ENCODE measurements around the gene ATP6V0A4. TPM values are rescaled to one million over a fixed set of nuclear protein-coding genes. Genes with fewer than 3 reads are reported as not detected.
"Not testable (repeated sequence)": the region's sequence is repeated elsewhere in the genome, so short reads cannot be mapped to it uniquely, and the experiment has no call there.

The ATP6V0A4 gene
- not detected in 2 replicates for total RNA-seq (2014; rRNA removed; shearing (Covaris generic))

DNA sequence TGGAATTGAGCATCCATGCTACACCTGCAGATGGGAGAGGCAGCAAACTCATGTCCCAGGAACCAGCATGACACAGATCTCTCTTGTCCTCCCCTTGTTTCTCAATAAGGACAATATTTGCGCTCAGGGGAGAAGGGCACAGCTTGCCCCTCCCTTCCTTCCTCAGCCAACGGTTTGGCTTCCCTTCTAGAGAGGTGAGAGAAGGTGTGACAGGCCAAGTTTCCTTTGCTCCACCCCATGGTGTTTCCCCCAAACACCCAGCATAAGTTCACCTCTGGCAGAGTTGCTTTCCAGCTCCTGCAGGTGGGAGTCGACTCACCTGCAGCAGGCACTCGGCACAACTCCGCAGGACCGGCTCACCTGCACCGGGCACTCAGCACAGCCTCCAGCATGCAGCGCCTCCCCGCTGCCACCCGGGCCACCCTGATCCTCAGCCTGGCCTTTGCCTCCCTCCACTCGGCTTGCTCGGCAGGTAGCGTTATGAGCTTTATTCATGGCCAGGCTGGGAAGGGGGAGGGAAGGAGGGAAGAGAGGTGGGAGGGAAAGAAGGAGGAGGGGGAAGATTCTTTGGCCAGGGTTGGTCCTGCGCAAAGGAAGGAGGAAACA lies at the start of gene ATP6V0A4, which contains the start of gene TMEM213:
Gene ATP6V0A4, minus strand, starts transcription at position 482 of the 606 bp plus-strand sequence. CDS start 26,949 bp downstream, outside the sequence.
Gene TMEM213, plus strand, starts transcription at position 280 of the 606 bp plus-strand sequence. Its CDS starts 111 bp downstream, at position 391.
- DNase-seq (ENCODE audit: low read depth) = no peak

DNA sequence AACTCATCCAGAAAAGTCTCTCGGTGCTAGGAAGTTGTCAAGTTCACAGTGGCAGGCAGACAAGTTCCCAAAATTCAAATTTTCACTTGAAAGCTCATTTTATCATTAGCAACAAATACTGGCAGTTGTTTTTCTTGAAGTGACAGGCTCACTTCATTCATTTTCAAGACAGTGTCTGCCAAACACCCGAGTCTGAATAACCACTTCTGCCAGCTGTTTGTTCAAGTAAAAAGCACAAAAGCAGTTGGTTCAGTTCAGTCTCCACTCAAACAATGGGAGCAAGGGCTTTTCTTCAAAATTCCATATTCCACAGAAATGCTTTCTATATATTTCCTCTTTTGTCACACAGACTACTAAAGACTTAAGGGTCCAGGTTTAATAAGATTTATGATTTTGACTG lies 47.7 kb upstream of the ATP6V0A4 start:
- no peak for DNase-seq (ENCODE audit: low read depth)

DNA sequence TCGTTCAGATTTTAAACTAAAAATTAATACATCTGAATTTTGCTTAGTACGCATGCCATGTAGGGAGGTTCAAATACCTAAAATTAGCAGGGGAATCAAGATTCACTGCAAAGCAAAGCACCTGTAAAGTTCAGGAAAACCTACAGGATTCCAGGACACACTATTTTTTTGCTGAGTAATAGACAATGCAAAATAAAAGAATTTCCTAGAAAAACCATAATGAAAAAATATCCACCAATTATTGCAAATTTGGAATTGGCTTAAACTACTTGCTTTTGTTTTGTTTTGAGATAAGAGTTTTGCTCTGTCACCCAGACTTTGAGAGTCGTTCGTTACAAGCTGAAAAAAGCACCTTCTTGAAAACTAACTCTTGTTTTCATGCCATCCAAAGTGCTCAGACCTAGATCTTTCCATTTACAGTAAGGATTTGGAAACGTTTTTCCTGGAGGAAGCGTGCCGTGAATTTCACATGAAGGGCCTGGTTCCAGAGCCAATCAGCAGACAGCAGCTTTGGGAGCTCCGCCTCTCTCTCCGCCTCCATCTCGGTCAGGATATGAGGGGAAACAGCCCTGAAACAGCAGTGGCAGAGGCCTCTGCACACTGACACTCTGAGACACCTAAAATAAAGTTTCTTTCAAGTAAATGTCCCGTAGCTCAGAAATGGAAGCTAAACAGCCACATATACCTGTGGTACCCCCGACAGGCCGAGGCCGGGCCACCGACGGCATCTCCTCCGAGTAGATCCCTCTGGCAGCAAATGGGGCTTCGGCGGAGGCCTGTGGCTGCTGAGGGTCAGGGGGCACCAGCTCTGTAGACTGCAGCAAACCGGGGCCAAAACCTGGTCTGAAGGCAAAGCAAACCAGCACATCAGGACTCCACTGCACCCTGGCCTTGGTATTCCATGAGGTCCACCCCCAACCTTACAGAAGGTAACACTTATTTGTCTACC lies 45.9 kb upstream of the ATP6V0A4 start:
- DNase-seq (ENCODE audit: low read depth) = peak; percentile 35

DNA sequence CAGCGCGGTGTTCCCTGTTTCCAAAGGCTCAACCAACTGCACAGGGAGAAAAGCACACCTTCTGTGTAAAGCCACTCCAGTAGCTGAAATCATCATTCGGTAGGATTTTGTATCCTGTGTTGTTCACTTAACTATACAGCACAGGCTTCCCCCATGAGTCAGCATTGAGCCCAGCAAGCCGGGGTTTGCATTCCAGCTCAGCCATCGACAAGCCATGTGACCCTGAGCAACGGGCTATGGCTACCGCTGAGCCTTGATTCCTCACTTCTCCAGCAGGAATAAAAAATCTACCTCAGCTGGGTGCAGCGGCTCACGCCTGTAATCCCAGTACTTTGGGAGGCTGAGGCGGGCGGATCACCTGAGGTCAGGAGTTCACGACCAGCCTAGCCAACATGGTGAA lies 44.1 kb upstream of the ATP6V0A4 start:
- DNase-seq (ENCODE audit: low read depth) = peak; percentile 86

DNA sequence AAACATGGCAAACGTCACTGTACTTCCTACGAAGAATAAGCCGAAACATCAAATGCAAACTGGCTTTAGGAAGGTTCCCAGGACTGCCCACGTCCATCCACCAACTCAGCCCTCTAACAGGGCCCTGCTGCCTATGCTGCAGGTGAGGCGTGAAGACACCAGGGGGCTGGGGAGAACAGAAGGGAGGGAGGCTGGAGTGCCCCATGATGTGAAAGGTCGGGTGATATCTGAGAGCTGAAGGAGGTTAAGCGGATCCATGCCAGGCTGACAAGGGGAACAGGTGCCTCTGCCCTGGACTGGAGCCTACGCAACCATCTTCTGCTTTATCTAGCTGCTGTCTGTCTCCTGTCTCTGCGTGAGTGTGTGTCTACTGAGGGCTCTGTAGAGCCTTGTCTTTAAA lies 40.2 kb upstream of the ATP6V0A4 start:
- DNase-seq (ENCODE audit: low read depth) = no peak

DNA sequence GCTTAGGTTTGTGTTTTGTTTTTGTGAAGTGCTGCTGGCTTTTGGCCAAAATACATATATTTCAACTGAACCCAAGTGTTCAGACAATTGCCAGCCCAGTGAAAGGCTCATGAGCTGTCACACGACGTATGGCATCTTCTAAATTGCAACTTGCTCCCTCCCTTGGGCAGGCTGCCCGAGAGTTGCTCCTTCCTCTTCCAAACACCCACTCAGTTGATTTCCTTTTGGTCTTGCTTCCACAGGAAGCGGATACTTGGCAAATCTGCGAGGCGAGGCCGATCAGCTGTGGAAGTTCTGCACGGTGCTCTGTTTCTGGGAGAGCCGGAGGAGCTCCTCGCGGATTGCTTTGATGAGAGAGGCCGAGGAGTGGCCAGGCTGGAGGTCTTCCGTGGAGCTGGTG lies 39.6 kb upstream of the ATP6V0A4 start:
- no peak for DNase-seq (ENCODE audit: low read depth)

DNA sequence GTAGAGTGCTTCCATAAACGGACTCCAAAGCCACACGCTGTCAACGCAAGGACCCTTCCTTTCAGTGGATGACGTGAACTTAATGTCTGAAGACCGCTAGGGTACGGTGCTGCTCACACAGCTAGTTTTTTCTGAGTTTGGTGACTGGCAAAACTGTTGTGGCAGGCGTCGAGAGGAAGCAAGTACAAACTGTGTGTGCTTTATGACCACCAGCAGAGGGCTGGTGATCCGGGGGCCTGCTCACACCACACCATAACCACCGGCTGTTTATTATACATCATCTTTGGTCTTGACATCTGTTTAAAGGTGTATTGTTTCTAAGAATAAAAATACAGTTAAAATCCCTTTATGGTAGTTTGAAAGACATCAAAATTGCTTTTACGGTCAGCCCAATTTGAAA lies 37.1 kb upstream of the ATP6V0A4 start:
- DNase-seq (ENCODE audit: low read depth) = peak; percentile 34

DNA sequence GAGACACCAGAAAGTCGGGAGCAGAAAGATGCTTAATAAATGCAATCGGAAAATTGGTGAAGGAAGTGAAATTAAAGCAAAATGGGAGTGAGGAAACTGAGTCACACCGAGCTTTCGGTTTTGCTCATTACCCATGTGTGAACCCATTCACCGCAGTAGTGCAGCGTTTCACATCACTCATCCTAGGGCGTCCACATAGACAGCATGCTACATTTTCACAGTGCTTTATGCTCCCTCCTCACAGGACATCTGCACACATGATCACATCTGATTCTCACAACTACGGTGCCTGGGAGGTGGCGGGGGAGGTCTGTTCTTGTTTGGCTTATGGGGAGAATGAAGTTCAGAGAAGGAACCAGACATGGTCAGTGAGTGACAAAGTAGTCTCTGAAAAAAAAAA lies 36.6 kb upstream of the ATP6V0A4 start:
- DNase-seq (ENCODE audit: low read depth) = no peak

DNA sequence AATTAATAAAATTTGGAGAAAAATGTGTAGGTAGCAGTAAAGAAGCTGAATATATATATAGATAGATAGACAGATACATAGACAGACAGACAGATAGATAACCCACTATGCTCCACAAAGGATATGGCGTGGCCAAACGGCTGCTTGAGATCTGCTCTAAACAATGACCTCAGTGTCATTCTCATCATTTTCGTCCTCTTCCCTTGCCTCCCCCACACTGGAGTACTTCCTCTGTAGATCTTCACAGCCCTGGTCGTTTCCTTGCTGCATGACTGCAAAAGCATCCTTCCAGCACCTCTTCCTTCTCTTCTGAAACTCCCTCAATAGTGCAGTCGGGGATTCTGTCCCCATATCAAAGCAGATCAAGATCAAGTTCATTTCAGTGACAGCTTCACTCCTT lies 35.6 kb upstream of the ATP6V0A4 start:
- no peak for DNase-seq (ENCODE audit: low read depth)

DNA sequence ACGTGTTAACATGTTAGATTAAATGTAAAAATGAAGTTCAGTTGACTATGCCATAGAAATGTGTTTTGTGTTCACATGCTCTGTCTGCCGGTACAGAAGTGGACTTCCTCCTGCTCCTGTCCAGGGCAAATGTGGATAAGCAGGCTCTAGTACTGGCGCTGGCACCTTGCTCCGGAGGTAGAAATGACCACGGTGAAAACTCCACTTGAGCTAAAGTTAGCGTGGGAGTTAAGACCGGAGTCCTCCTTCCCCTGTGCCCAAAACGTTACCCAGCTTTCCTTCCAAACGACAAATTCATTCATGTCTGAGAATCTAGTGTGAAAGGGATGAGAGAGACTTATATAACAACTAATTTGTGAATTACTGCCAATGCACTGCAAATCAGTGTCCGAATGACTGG lies 35.0 kb upstream of the ATP6V0A4 start:
- DNase-seq (ENCODE audit: low read depth) = no peak

DNA sequence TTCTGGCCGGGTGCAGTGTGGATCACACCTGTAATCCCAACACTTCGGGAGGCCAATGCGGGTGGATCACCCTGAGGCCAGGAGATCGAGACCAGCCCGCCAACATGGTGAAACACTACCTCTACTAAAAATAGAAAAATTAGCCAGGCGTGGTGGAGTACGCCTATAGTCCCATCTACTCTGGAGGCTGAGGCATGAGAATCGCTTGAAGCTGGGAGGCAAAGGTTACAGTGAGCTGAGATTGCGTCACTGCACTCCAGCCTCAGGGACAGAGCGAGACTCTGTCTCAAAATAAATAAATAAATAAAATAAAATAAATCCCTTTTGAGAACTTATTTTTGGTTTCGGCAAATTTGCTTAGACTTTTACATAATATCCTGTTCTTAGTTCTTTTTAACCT lies 31.3 kb upstream of the ATP6V0A4 start:
- no peak for DNase-seq (ENCODE audit: low read depth)

DNA sequence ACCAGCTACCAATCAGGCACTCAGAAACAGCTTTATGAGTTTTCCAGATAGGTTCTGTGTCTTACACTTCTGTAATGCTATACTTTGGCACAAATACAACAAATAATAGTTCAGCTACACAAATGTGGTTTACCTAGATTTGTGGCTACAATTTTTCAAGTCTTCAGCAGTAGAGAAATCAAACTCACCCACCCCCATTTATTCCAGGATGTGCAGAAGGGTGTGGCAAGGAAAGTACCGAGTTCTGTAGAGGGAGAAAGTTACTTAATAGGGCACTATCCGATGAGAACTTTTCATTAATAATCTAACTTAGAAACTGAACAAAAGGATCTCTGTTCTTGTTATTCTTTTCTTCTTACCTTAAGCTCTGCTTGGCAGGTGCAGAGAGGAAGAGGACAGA lies 30.3 kb upstream of the ATP6V0A4 start:
- no peak for DNase-seq (ENCODE audit: low read depth)

DNA sequence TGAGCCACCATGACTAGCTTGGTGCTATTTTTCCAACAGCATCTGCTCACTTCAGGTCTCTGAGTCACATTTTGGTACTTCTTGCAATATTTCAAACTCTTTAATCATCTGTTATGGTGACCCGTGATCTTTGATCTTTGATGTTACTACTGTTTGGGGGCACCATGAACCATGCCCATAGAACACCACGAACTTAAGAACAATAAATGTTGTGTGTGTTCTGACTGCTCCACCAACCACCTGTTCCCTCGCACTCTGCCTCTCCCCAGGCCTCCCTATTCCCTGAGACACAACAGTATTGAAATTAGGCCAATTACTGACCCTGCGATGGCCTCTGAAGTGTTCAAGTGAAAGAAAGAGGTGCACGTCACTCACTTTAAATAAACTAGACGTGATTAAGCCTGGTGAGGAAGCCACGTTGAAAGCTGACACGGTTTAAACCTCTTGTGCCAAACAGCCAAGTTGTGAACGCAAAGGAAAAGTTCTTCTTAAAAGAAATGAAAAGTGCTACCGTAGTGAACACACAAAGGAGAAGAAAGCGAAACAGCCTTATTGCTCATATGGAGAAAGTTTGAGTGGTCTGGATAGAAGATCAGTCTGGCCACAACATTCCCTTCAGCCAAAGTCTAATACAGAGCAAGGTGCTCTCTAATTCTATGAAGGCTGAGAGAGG lies 27.2 kb upstream of the ATP6V0A4 start:
- DNase-seq (ENCODE audit: low read depth) = no peak

DNA sequence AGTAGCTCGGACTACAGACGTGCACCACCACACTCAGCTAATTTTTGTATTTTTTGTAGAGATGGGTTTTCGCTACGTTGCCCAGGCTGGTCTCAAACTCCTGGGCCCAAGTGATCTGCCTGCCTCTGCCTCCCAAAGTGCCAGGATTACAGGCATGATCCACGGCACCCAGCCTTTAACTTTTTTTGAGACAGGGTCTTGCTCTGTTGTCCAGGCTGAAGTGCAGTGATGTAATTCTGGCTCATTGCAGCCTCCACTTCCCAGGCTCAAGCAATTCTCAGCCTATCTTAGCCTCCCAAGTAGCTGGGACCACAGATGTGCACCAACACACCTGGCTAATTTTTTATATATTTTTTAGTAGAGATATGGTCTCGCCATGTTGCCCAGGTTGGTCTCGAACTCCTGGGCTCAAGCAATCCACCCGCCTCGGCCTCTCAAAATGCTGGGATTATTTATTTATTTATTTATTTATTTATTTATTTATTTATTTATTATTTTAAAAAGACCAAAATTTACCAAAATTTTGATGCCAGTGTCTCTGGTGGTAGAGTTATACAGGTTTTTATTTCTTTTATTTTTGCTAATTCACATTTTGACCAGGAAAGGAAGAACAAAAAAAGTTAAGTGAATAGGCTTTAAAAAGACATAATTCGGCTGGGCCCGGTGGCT lies 25.0 kb upstream of the ATP6V0A4 start:
- DNase-seq (ENCODE audit: low read depth) = no peak

DNA sequence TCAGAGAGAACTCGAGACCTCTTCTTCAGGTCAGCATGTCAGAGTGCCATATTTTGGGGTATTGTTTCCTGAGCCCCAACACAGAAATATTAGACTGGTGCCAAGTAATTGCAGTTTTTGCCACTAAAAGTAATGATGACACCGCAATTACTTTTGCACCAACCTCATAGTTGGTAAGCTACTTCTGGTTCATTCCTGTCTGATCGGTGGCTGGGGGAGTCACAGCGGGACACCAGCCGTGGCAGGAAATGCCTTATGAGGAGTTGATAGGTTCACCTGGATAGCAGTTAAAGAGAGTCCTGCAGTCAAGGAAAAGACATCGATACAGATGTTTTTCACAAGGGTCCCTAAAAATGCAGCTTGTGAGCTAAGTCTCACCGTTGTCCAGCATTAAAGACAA lies 23.9 kb upstream of the ATP6V0A4 start:
- DNase-seq (ENCODE audit: low read depth) = no peak

DNA sequence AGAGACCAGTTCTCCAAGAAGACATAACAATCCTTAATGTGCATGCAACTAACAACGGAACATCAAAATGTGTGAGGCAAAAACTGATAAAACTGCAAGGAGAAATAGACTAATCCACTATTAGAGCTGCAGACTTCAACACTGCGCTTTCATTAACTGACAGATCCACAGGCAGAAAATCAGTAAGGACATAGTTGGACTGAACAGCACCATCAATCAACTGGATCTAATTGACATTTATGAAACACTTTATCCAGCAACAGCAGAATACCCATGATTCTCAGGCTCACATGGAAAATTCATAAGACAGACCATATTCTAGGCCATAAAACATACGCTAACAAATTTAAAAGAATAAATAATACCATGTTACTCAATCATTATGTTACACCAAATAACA lies 21.6 kb upstream of the ATP6V0A4 start:
- no peak for DNase-seq (ENCODE audit: low read depth)

DNA sequence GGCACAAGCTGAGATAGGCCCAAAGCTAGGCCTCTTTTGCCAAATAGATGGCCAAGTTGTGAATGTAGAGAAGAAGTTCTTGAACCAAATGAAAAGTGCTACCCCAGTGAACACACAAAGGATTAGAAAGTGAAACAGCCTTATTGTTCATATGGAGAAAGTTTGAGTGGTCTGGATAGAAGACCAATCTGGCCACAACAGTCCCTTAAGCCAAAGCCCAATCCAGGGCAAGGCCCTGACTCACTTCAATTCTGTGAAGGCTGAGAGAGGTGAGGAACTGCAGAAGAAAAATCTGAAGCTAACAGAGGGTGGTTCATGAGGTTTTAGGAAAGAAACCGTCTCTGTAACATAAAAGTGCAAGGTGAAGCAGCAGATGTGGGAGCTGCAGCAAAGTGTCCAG lies 18.7 kb upstream of the ATP6V0A4 start:
- DNase-seq (ENCODE audit: low read depth) = no peak

DNA sequence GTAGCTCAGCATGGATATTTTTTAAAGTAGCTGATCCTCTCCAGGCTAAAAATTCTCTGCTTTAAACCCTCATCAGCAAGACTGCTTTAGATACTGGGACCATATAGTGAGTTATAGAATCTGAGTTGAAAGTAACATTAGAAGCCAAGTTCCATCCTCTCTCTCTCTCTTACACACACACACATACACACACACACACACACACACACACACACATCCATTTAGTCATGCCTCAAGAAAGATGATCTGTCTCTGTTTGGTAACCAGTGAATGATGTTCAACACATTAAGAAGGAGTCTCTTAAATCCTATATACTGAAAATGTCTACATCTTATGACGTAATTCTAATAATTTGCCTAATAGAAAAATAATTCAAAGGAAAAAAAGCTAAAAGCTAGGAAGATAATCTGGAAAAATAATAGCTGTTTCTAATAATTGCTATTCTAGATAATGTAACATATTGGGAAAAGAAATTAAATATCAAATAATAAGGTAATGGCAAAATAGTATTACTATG lies 16.9 kb upstream of the ATP6V0A4 start:
- peak; percentile 21 for DNase-seq (ENCODE audit: low read depth)

DNA sequence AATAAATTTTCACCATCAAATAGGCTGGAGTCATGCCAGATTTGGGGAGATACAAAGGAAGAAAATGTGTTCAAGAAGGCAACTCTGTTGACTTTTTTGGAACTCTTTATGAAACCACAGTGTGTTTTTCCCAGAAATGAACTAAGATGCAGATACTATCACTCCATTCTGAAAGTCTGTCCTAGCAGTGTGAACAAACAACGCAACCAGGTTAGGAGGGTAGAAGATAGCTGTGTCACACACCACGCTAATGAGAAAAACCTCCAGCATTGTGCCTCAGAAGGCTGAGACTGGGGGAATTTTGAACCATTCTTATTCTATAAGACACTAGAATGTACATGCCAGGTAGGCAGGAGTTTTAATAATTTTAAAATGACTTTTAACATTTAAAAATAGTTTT lies 15.9 kb upstream of the ATP6V0A4 start:
- DNase-seq (ENCODE audit: low read depth) = no peak

DNA sequence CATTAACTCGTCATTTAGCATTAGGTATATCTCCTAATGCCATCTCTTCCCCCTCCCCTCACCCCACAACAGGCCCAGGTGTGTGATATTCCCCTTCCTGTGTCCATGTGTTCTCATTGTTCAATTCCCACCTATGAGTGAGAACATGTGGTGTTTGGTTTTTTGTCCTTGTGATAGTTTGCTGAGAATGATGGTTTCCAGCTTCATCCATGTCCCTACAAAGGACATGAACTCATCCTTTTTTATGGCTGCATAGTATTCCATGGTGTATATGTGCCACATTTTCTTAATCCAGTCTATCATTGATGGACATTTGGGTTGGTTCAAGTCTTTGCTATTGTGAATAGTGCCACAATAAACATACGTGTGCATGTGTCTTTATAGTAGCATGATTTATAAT lies 13.3 kb upstream of the ATP6V0A4 start:
- not testable (repeated sequence) for DNase-seq (ENCODE audit: low read depth)

DNA sequence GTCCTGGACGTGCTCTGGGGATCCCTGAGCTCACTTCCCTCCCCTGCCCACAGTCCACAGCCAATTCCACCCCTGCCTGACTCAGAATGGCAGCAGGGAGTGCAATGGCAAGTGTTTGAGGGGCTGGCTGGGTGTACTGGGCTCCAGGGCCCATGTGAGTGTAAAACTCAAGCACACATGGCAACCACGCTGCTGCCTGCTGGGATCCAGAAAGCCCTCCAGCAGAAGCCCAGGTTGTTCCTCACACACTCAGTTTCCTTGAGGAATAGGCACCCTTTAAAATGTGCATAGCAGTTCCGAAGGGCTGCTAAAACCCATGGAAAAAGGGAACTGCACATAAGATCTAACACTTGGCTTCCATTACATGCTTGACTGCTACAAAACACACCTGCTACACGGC lies 11.3 kb upstream of the ATP6V0A4 start:
- DNase-seq (ENCODE audit: low read depth) = peak; percentile 45

DNA sequence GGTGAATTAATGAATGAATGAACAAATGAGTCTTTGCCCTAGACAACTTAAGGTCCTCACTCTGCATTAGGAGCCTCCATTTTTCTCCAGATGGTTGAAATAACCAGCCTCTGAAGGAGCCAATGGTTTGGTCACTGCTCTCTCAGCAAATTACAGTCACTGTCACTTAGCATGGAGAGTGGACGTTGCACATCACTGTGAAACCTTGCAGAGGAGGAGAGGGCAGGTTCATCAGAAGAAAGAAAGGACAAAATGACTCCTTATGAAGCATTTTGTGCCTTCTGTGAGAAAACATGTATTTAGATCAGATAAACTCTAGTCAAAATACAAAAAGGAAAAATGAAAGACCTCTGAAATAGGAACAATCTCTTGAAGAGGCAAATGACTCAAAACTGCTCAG lies 6.6 kb upstream of the ATP6V0A4 start:
- DNase-seq (ENCODE audit: low read depth) = no peak
